ENCODE results near the gene ASTN2.

ASTN2 gene

DNA sequence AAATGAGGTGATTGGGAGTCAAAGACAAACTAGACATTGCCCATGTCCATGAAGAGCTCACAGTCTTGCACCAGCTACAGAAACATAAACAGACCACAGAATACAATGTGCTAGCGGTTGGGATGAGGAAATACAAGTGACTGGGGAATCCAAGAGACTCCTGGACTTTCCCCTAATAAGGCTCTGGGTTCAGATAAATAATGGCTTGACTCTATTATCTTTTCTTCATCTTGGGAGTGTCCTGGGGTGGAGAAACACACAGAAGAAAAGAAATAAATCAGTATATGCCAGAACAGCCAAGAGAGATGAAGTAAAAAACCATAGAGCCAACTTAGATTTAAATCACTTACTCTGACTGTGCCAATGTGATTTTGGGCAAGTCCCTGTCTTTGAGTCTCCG lies 1033.5 kb downstream of the ASTN2 start:
- Histone ChIP-seq H3K27me3 (ENCODE audit: insufficient read depth, insufficient read length) (no peaks in the 10 kb centered on the region), H3K9me3 (ENCODE audit: insufficient read depth, low read length) (no peaks in the 10 kb centered on the region), H3K36me3 (ENCODE audit: insufficient read depth, insufficient read length, low read length) (peaks cover 43% of the 10 kb centered on the region), H3K4me3 (ENCODE audit: insufficient read length, low read depth) (no peak overlapping the region), H3K9ac (ENCODE audit: insufficient read length, low read depth) (no peak overlapping the region), H3K4me1 (ENCODE audit: insufficient read depth, insufficient read length) (no peaks in the 10 kb centered on the region)
- no peak for DNase-seq (ENCODE audit: low read depth, low spot score)
- no peak for TF ChIP-seq YY1 (IDR thresholded peaks at IDR 0.05; ENCODE audit: insufficient read depth, insufficient read length)
- TF ChIP-seq ZNF274 (IDR thresholded peaks at IDR 0.05; ENCODE audit: low read depth, low read length) = no peak
- no peak for TF ChIP-seq SUZ12 (IDR thresholded peaks at IDR 0.05; ENCODE audit: extremely low read depth, insufficient read depth, insufficient read length)

DNA sequence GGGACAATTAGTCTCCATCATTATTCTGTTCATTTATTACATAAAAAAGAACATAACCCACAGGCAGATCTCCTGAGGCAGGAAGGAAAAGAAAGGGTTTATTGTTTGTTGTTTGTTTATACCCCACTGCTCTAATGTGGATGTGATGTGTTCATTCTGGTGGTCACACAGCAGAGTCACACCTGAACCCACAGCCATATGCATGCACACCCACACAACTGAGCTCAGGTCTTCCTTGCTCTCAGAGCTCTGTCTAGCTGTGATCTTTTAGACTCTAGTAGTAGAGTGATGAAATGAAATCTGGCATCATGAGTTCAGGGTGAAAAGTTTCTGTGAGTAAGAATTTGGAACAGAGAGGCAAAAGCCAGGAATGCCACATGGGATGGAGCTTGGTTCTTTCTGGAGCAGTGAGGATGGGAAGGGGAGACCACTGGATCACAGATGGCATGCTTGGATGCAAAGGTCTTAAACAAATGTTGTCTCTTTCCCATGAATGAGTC lies 1034.3 kb downstream of the ASTN2 start:
- H3K4me3 ChIP-seq (ENCODE audit: insufficient read length, low read depth) = no peak overlapping the region
- no peak for DNase-seq (ENCODE audit: low read depth, low spot score)
- no peaks in the 10 kb centered on the region for H3K9me3 ChIP-seq (ENCODE audit: insufficient read depth, low read length)
- no peaks in the 10 kb centered on the region for H3K27me3 ChIP-seq (ENCODE audit: insufficient read depth, insufficient read length)
- no peak overlapping the region for H3K9ac ChIP-seq (ENCODE audit: insufficient read length, low read depth)
- TF ChIP-seq ZNF274 (IDR thresholded peaks at IDR 0.05; ENCODE audit: low read depth, low read length) = no peak
- no peak for TF ChIP-seq YY1 (IDR thresholded peaks at IDR 0.05; ENCODE audit: insufficient read depth, insufficient read length)
- TF ChIP-seq SUZ12 (IDR thresholded peaks at IDR 0.05; ENCODE audit: extremely low read depth, insufficient read depth, insufficient read length) = no peak
- no peaks in the 10 kb centered on the region for H3K4me1 ChIP-seq (ENCODE audit: insufficient read depth, insufficient read length)
- H3K36me3 ChIP-seq (ENCODE audit: insufficient read depth, insufficient read length, low read length) = peaks cover 38% of the 10 kb centered on the region

DNA sequence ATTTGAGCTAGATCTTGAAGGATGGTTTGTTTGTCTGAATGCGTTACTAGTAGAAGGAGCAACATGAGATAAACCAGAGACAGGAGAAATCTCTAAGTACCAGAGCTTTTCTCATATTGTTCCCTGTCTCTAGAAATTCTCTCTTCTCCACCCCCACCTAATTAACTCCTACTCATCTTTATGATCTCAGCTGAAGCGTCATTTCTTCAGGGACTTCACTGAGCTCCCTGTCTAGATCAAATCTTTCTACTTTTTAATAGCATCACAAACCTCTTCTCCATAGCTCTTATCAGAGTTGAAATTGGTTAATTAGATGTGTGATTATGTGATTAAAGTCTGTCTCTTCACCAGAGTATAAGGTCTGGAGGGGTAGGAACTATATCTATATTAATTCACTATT lies 1035.0 kb downstream of the ASTN2 start:
- TF ChIP-seq ZNF274 (IDR thresholded peaks at IDR 0.05; ENCODE audit: low read depth, low read length) (no peak), SUZ12 (IDR thresholded peaks at IDR 0.05; ENCODE audit: extremely low read depth, insufficient read depth, insufficient read length) (no peak), YY1 (IDR thresholded peaks at IDR 0.05; ENCODE audit: insufficient read depth, insufficient read length) (no peak)
- no peak for DNase-seq (ENCODE audit: low read depth, low spot score)
- no peaks in the 10 kb centered on the region for H3K27me3 ChIP-seq (ENCODE audit: insufficient read depth, insufficient read length)
- H3K9ac ChIP-seq (ENCODE audit: insufficient read length, low read depth) = no peak overlapping the region
- no peaks in the 10 kb centered on the region for H3K4me1 ChIP-seq (ENCODE audit: insufficient read depth, insufficient read length)
- H3K4me3 ChIP-seq (ENCODE audit: insufficient read length, low read depth) = no peak overlapping the region
- H3K9me3 ChIP-seq (ENCODE audit: insufficient read depth, low read length) = no peaks in the 10 kb centered on the region
- H3K36me3 ChIP-seq (ENCODE audit: insufficient read depth, insufficient read length, low read length) = peaks cover 34% of the 10 kb centered on the region

DNA sequence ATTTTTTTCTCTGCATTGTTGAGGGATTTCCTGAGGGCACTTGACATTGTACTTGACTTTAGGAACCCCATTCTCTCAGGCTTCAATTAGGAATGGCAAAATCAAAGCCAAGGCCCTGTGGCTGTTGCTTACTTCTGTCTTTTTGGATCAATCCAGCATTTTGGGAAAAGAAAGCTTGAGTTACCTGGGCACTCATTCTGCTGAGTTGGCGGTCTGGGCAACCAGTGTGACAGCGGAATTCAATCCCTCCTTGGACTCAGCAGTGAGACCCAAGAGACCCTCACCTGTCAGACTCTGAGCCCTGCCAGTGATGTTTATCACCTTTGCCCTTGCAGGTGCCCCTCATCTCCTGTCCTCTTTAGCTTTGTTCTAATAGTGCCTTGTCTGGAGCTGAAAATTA lies 1036.0 kb downstream of the ASTN2 start:
- no peak overlapping the region for H3K4me3 ChIP-seq (ENCODE audit: insufficient read length, low read depth)
- H3K9me3 ChIP-seq (ENCODE audit: insufficient read depth, low read length) = no peaks in the 10 kb centered on the region
- H3K36me3 ChIP-seq (ENCODE audit: insufficient read depth, insufficient read length, low read length) = peaks cover 39% of the 10 kb centered on the region
- DNase-seq (ENCODE audit: low read depth, low spot score) = no peak
- H3K27me3 ChIP-seq (ENCODE audit: insufficient read depth, insufficient read length) = no peaks in the 10 kb centered on the region
- no peak overlapping the region for H3K9ac ChIP-seq (ENCODE audit: insufficient read length, low read depth)
- TF ChIP-seq YY1 (IDR thresholded peaks at IDR 0.05; ENCODE audit: insufficient read depth, insufficient read length) (no peak), ZNF274 (IDR thresholded peaks at IDR 0.05; ENCODE audit: low read depth, low read length) (no peak), SUZ12 (IDR thresholded peaks at IDR 0.05; ENCODE audit: extremely low read depth, insufficient read depth, insufficient read length) (no peak)
- H3K4me1 ChIP-seq (ENCODE audit: insufficient read depth, insufficient read length) = no peaks in the 10 kb centered on the region

DNA sequence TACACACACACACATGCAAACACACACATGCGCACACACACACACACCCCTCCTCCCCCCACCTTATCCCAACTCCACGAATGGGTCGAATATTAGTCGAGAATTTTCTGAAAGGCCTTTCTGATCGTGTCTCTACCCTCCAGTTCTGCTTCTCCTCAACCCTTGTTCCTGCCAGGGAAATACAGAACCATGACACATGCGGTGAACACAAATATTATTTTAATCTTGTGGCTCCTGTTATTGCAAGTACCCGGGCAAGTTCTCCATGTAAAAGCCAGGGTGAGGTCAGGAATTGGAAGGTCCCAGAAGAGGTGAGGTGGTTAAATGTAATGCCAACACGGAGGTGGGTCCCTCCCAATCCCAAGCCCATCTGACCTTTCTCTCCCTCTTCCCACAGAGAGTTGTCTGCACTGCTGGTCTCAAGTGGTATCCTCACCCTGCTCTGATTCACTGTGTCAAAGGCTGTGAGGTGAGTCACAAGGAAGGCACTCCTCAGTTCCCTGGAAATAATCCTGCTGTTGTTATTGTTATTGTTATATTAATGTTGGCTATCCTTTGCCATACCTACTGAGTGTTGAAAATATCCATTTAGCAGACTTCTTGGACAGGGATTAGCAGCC lies 1037.6 kb downstream of the ASTN2 start:
- Histone ChIP-seq H3K27me3 (ENCODE audit: insufficient read depth, insufficient read length) (no peaks in the 10 kb centered on the region), H3K36me3 (ENCODE audit: insufficient read depth, insufficient read length, low read length) (peaks cover 29% of the 10 kb centered on the region), H3K4me1 (ENCODE audit: insufficient read depth, insufficient read length) (no peaks in the 10 kb centered on the region), H3K4me3 (ENCODE audit: insufficient read length, low read depth) (no peak overlapping the region), H3K9me3 (ENCODE audit: insufficient read depth, low read length) (no peaks in the 10 kb centered on the region), H3K9ac (ENCODE audit: insufficient read length, low read depth) (no peak overlapping the region)
- no peak for DNase-seq (ENCODE audit: low read depth, low spot score)
- TF ChIP-seq ZNF274 (IDR thresholded peaks at IDR 0.05; ENCODE audit: low read depth, low read length) = no peak
- TF ChIP-seq YY1 (IDR thresholded peaks at IDR 0.05; ENCODE audit: insufficient read depth, insufficient read length) = no peak

All from NT2/D1 (cell line).